GM19043 (cell line): Measurements from ENCODE around the gene SLC26A4.
A peak's percentile ranks its signal among the peaks of the same experiment; 100 is the strongest.

Experiments used
- ATAC-seq: cut with Tn5 transposase; IDR thresholded peaks from one replicate; pipeline ENCODE4 v1.9.1; 2021; ENCODE audit warnings: low read depth; ENCODE audit not compliant: unreplicated experiment

Gene SLC26A4

GRCh38 chr7:107658467-107658866, 2.2 kb upstream of the SLC26A4 start:
- ATAC-seq, result no peak

GRCh38 chr7:107659666-107660065, 962 bp upstream of the SLC26A4 start:
- ATAC-seq, result peak; percentile 36

GRCh38 chr7:107661081-107661864, 645 bp downstream of the SLC26A4 start:
- ATAC-seq, result peak; percentile 42

GRCh38 chr7:107661865-107662379, 1.3 kb downstream of the SLC26A4 start:
- peak; percentile 16 for ATAC-seq

- no peak for ATAC-seq
Observed at GRCh38 chr7:107663196-107663595, 2.6 kb downstream of the SLC26A4 start.

- no peak for ATAC-seq
Observed at GRCh38 chr7:107666790-107667189, 6.2 kb downstream of the SLC26A4 start.

- no peak for ATAC-seq
Observed at GRCh38 chr7:107667341-107667740, 6.7 kb downstream of the SLC26A4 start.

- no peak for ATAC-seq
Observed at GRCh38 chr7:107668296-107668695, 7.7 kb downstream of the SLC26A4 start.

GRCh38 chr7:107672183-107672582, 11.6 kb downstream of the SLC26A4 start:
- ATAC-seq, result no peak

GRCh38 chr7:107676249-107676648, 15.6 kb downstream of the SLC26A4 start:
- no peak for ATAC-seq

GRCh38 chr7:107678110-107678753, 17.6 kb downstream of the SLC26A4 start:
- peak; percentile 79 for ATAC-seq

- ATAC-seq, result no peak
Observed at GRCh38 chr7:107680478-107680877, 19.9 kb downstream of the SLC26A4 start.

GRCh38 chr7:107682886-107683285, 22.3 kb downstream of the SLC26A4 start:
- ATAC-seq, result no peak

GRCh38 chr7:107684287-107684686, 23.7 kb downstream of the SLC26A4 start:
- ATAC-seq, result no peak

- ATAC-seq, result no peak
Observed at GRCh38 chr7:107684947-107685463, 24.4 kb downstream of the SLC26A4 start.

- no peak for ATAC-seq
Observed at GRCh38 chr7:107686816-107687387, 26.3 kb downstream of the SLC26A4 start.

- no peak for ATAC-seq
Observed at GRCh38 chr7:107687656-107688055, 27.0 kb downstream of the SLC26A4 start.

- ATAC-seq, result no peak
Observed at GRCh38 chr7:107689553-107689952, 28.9 kb downstream of the SLC26A4 start.

GRCh38 chr7:107690084-107690483, 29.5 kb downstream of the SLC26A4 start:
- ATAC-seq, result no peak

GRCh38 chr7:107690611-107691010, 30.0 kb downstream of the SLC26A4 start:
- no peak for ATAC-seq

GRCh38 chr7:107691716-107692115, 31.1 kb downstream of the SLC26A4 start:
- no peak for ATAC-seq
